ENCODE results near the gene FOSL1.

GRCh38 chr11:65885231-65885630, 15.0 kb downstream of the FOSL1 start:
- TF ChIP-seq, protein P1, sequence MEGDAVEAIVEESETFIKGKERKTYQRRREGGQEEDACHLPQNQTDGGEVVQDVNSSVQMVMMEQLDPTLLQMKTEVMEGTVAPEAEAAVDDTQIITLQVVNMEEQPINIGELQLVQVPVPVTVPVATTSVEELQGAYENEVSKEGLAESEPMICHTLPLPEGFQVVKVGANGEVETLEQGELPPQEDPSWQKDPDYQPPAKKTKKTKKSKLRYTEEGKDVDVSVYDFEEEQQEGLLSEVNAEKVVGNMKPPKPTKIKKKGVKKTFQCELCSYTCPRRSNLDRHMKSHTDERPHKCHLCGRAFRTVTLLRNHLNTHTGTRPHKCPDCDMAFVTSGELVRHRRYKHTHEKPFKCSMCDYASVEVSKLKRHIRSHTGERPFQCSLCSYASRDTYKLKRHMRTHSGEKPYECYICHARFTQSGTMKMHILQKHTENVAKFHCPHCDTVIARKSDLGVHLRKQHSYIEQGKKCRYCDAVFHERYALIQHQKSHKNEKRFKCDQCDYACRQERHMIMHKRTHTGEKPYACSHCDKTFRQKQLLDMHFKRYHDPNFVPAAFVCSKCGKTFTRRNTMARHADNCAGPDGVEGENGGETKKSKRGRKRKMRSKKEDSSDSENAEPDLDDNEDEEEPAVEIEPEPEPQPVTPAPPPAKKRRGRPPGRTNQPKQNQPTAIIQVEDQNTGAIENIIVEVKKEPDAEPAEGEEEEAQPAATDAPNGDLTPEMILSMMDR (IDR thresholded peaks at IDR 0.05; ENCODE audit: low read length) = no peak
- TF ChIP-seq EZH2 (IDR thresholded peaks at IDR 0.05; ENCODE audit: borderline replicate concordance, low read length) = no peak
